Measurements from ENCODE around the gene C5orf58.
"Not testable (repeated sequence)": the region's sequence is repeated elsewhere in the genome, so short reads cannot be mapped to it uniquely, and the experiment has no call there.

C5orf58 gene

GRCh38 chr5:170223360-170223759 is 9.4 kb upstream of the C5orf58 start:
- peaks cover 19% of the 10 kb centered on the region for H3K4me1 ChIP-seq (ENCODE audit: control insufficient read depth, insufficient read depth, low read length, poor library complexity, severe bottlenecking)
- no peaks in the 10 kb centered on the region for H3K9me3 ChIP-seq (ENCODE audit: control insufficient read depth, low read length)

GRCh38 chr5:170223906-170224305 is 8.9 kb upstream of the C5orf58 start:
- no peaks in the 10 kb centered on the region for H3K9me3 ChIP-seq (ENCODE audit: control insufficient read depth, low read length)
- no peak overlapping the region for H3K27ac ChIP-seq (ENCODE audit: low read depth, low read length, severe bottlenecking)
- H3K36me3 ChIP-seq (ENCODE audit: control insufficient read depth, insufficient read depth, low read length): no peaks in the 10 kb centered on the region
- WGBS, 2 experiments (ENCODE audit: insufficient coverage in 2 of 2): 95 to 100% methylated on average over 3 of the region's 5 CpGs
- peaks cover 19% of the 10 kb centered on the region for H3K4me1 ChIP-seq (ENCODE audit: control insufficient read depth, insufficient read depth, low read length, poor library complexity, severe bottlenecking)
- no peak overlapping the region for H3K4me3 ChIP-seq (ENCODE audit: extremely low read depth, insufficient read depth, low read length, poor library complexity, severe bottlenecking)

More at GRCh38 chr5:170223360-170223759, 9.4 kb upstream of the C5orf58 start:
- no peak overlapping the region for H3K27ac ChIP-seq (ENCODE audit: low read depth, low read length, severe bottlenecking)
- H3K4me3 ChIP-seq (ENCODE audit: extremely low read depth, insufficient read depth, low read length, poor library complexity, severe bottlenecking): no peak overlapping the region
- H3K36me3 ChIP-seq (ENCODE audit: control insufficient read depth, insufficient read depth, low read length): no peaks in the 10 kb centered on the region

GRCh38 chr5:170225326-170226128 is 7.3 kb upstream of the C5orf58 start:
- peaks cover 13% of the 10 kb centered on the region for H3K4me1 ChIP-seq (ENCODE audit: control insufficient read depth, insufficient read depth, low read length, poor library complexity, severe bottlenecking)
- no peak overlapping the region for H3K4me3 ChIP-seq (ENCODE audit: extremely low read depth, insufficient read depth, low read length, poor library complexity, severe bottlenecking)
- H3K36me3 ChIP-seq (ENCODE audit: control insufficient read depth, insufficient read depth, low read length): no peaks in the 10 kb centered on the region
- WGBS, 2 experiments (ENCODE audit: insufficient coverage in 2 of 2): 48 to 50% methylated on average over 5 of the region's 7 CpGs
- no peaks in the 10 kb centered on the region for H3K9me3 ChIP-seq (ENCODE audit: control insufficient read depth, low read length)
- H3K27ac ChIP-seq (ENCODE audit: low read depth, low read length, severe bottlenecking): no peak overlapping the region

- Histone ChIP-seq H3K4me1 (ENCODE audit: control insufficient read depth, insufficient read depth, low read length, poor library complexity, severe bottlenecking) (peaks cover 13% of the 10 kb centered on the region), H3K9me3 (ENCODE audit: control insufficient read depth, low read length) (no peaks in the 10 kb centered on the region), H3K36me3 (ENCODE audit: control insufficient read depth, insufficient read depth, low read length) (no peaks in the 10 kb centered on the region), H3K4me3 (ENCODE audit: extremely low read depth, insufficient read depth, low read length, poor library complexity, severe bottlenecking) (no peak overlapping the region), H3K27ac (ENCODE audit: low read depth, low read length, severe bottlenecking) (no peak overlapping the region)
- 62 to 80% methylated on average over 4 to 6 of the region's 9 CpGs for WGBS, 2 experiments (ENCODE audit: insufficient coverage in 2 of 2)
These were observed 6.6 kb upstream of the C5orf58 start for GRCh38 chr5:170226129-170226615.

DNA sequence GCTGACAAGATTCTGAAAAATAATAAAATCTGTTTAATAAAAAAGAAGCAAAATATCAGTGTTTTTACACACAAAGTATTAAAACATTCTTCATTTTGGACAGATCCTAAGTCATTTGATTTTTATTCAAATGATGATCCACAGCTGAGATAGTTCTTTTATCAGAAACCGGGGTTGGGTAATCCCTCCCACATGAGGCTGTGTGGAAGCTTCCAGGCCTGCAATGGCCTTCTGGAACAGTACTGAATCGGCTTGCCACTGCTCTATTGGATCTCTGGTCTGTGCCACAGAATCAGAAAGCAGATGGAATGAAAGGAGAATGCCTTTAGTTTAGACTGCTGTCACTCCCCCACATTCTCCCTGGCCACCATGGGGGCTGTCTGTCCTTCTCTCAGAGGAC is 6.1 kb upstream of the C5orf58 start:
- H3K4me3 ChIP-seq (ENCODE audit: extremely low read depth, insufficient read depth, low read length, poor library complexity, severe bottlenecking): no peak overlapping the region
- no peaks in the 10 kb centered on the region for H3K36me3 ChIP-seq (ENCODE audit: control insufficient read depth, insufficient read depth, low read length)
- WGBS, 2 experiments (ENCODE audit: insufficient coverage in 2 of 2): 71 to 100% methylated on average over 1 to 2 of the region's 2 CpGs
- no peak overlapping the region for H3K27ac ChIP-seq (ENCODE audit: low read depth, low read length, severe bottlenecking)
- H3K4me1 ChIP-seq (ENCODE audit: control insufficient read depth, insufficient read depth, low read length, poor library complexity, severe bottlenecking): peaks cover 13% of the 10 kb centered on the region
- no peaks in the 10 kb centered on the region for H3K9me3 ChIP-seq (ENCODE audit: control insufficient read depth, low read length)

DNA sequence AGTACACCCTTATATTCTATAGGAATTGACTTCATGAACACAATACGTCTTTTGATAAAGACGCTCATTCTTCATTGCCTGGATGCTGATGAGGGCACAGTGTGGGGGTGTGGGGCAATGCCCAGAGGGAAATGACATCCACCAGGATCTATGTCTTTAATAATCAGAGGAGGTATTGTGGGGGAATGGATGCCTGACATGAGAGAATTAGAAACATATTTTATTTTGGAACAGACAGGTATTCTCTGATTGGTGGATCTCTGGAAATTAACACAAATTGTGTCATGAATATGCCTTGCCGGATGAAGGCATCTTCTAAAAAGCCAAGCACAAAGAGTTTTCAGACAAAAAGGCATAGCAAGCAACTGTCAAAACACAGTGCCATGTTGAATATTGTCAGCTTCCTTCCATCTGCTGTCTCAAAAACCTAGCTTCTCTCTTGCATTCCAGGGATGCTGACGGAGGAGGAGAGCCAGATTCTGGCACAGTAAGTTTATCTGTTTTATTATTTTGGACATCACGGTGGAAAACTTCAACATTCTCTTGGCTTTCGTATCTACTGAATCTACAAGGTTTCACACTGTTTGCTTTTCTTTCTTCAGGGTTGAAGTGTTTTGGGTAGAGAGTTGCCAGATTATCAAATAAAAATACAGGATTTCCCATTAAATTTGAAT is 3.9 kb upstream of the C5orf58 start:
- no peak overlapping the region for H3K27ac ChIP-seq (ENCODE audit: low read depth, low read length, severe bottlenecking)
- WGBS, 2 experiments (ENCODE audit: insufficient coverage in 2 of 2): 92 to 97% methylated on average over 2 to 3 of the region's 6 CpGs
- no peak overlapping the region for H3K4me3 ChIP-seq (ENCODE audit: extremely low read depth, insufficient read depth, low read length, poor library complexity, severe bottlenecking)
- H3K9me3 ChIP-seq (ENCODE audit: control insufficient read depth, low read length): no peaks in the 10 kb centered on the region
- peaks cover 11% of the 10 kb centered on the region for H3K4me1 ChIP-seq (ENCODE audit: control insufficient read depth, insufficient read depth, low read length, poor library complexity, severe bottlenecking)
- H3K36me3 ChIP-seq (ENCODE audit: control insufficient read depth, insufficient read depth, low read length): no peaks in the 10 kb centered on the region

DNA sequence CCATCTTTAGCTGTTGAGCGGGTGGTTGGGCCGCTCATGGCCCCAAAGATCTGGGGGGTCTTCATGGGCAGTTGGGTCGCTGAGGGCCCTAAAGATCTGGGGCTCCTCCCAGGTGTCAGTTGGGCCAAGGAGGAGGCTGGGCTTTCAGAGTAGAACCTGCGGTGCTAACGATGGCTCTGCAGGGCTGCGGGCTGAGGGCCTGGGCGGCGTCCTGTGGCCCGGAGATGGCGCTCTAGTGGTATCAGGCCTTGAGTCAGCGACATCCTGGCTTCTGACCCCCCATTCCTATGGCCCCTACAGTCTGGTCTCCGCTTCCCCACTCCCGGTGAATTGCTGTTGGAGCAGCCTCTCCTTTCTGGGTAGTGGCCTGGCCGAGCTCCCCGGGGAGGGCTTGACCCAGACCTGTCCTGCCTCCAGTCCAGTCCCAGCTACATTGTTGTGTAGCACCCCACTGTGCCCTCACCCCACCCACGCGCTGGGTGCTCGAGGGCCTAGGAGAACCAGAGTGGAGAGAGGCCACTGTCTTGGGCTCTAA is 640 bp downstream of the C5orf58 start:
- Histone ChIP-seq H3K4me1 (ENCODE audit: control insufficient read depth, insufficient read depth, low read length, poor library complexity, severe bottlenecking) (no peaks in the 10 kb centered on the region), H3K36me3 (ENCODE audit: control insufficient read depth, insufficient read depth, low read length) (no peaks in the 10 kb centered on the region), H3K27ac (ENCODE audit: low read depth, low read length, severe bottlenecking) (no peak overlapping the region), H3K4me3 (ENCODE audit: extremely low read depth, insufficient read depth, low read length, poor library complexity, severe bottlenecking) (no peak overlapping the region), H3K9me3 (ENCODE audit: control insufficient read depth, low read length) (no peaks in the 10 kb centered on the region)
- WGBS, 2 experiments (ENCODE audit: insufficient coverage in 2 of 2): 95 to 98% methylated on average over 12 to 18 of the region's 18 CpGs

DNA sequence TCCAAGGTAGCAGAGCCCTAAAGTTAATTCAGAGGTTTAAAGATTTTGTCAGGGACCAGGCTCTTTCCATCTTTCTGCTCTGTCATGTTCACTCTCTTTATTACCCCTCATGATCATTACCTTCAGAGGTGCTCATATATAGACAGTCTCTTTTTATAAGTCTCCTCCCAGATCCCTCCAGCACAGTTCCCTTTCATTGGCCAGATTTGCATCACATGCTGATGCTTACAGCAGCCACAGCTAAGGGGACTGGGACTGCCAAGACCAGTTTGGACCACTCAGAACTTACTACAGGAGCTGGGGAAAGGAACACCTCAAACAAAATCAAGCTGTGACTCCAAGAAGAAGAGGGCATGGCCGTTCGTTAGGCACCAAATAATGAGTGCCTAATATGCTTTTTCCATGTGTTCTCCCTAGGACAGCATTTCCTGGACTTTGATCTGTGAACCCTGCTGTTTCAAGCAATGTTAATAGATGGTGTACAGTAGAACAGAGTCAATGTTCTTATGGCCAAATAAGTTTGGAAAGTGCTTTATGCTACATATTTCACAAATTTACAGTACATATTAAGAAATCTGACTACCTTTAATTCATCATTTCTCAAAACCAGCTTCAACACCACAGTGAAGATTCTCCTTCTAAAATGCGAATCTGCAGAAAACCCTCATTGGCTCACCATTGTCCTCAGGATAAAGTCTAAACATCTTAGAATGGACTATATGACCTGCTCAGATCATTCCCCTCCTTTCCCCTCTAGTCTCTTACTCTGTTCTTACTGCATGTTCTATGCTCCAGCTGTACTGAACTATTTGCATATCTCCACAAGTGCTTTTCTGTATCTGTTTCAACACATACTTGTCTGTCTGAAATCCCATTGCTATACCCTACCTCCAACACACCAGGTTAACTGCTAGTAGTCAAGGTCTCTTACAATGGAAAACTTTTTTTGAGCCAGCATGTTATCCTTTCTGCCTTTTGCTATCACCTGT is 3.4 kb downstream of the C5orf58 start:
- Histone ChIP-seq H3K4me1 (ENCODE audit: control insufficient read depth, insufficient read depth, low read length, poor library complexity, severe bottlenecking) (no peaks in the 10 kb centered on the region), H3K9me3 (ENCODE audit: control insufficient read depth, low read length) (no peaks in the 10 kb centered on the region), H3K36me3 (ENCODE audit: control insufficient read depth, insufficient read depth, low read length) (no peaks in the 10 kb centered on the region), H3K4me3 (ENCODE audit: extremely low read depth, insufficient read depth, low read length, poor library complexity, severe bottlenecking) (no peak overlapping the region), H3K27ac (ENCODE audit: low read depth, low read length, severe bottlenecking) (no peak overlapping the region)
- WGBS, 2 experiments (ENCODE audit: insufficient coverage in 2 of 2): 77 to 79% methylated on average over 3 of the region's 3 CpGs

GRCh38 chr5:170238456-170239196 is 5.8 kb downstream of the C5orf58 start:
- Histone ChIP-seq H3K4me1 (ENCODE audit: control insufficient read depth, insufficient read depth, low read length, poor library complexity, severe bottlenecking) (no peaks in the 10 kb centered on the region), H3K27ac (ENCODE audit: low read depth, low read length, severe bottlenecking) (no peak overlapping the region), H3K9me3 (ENCODE audit: control insufficient read depth, low read length) (no peaks in the 10 kb centered on the region), H3K4me3 (ENCODE audit: extremely low read depth, insufficient read depth, low read length, poor library complexity, severe bottlenecking) (no peak overlapping the region), H3K36me3 (ENCODE audit: control insufficient read depth, insufficient read depth, low read length) (no peaks in the 10 kb centered on the region)
- WGBS, 2 experiments (ENCODE audit: insufficient coverage in 2 of 2): 57% methylated on average over 1 of the region's 1 CpG; no CpG with 5 or more reads in 1 of the 2 experiments

GRCh38 chr5:170245436-170245835 is 12.7 kb downstream of the C5orf58 start:
- H3K4me3 ChIP-seq (ENCODE audit: extremely low read depth, insufficient read depth, low read length, poor library complexity, severe bottlenecking): not testable (repeated sequence)
- 60 to 75% methylated on average over 1 to 5 of the region's 23 CpGs for WGBS, 2 experiments (ENCODE audit: insufficient coverage in 2 of 2)

More at GRCh38 chr5:170245436-170245835, 12.7 kb downstream of the C5orf58 start:
- not testable (repeated sequence) for H3K4me1 ChIP-seq (ENCODE audit: control insufficient read depth, insufficient read depth, low read length, poor library complexity, severe bottlenecking); H3K27ac ChIP-seq (ENCODE audit: low read depth, low read length, severe bottlenecking); H3K9me3 ChIP-seq (ENCODE audit: control insufficient read depth, low read length); H3K36me3 ChIP-seq (ENCODE audit: control insufficient read depth, insufficient read depth, low read length)

Measured in mesodermal cell (in vitro differentiated cells).